ENCODE data around the gene EML1.

Gene EML1

GRCh38 chr14:99809859-99810558 is 16.8 kb downstream of the EML1 start:
- ChIA-PET POLR2A (no interaction called here), CTCF (no interaction called here)
- no peak for DNase-seq
- H3K4me3 ChIP-seq (ENCODE audit: control insufficient read depth in 1 of 7, extremely low read depth in 1 of 7, insufficient read depth in 4 of 7, low read depth in 2 of 7, low read length in 6 of 7): no peak overlapping the region
- WGBS (ENCODE audit: insufficient coverage): 97% methylated on average over 16 of the region's 16 CpGs
- H3K27ac ChIP-seq (ENCODE audit: insufficient read depth in 1 of 2, low read depth in 1 of 2, low read length in 2 of 2, poor library complexity in 1 of 2, severe bottlenecking in 2 of 2): no peak overlapping the region
- H3K9me3 ChIP-seq (ENCODE audit: control extremely low read depth in 1 of 5, control insufficient read depth in 4 of 5, insufficient read depth in 2 of 5, low read depth in 1 of 5, low read length in 4 of 5): no peaks in the 10 kb centered on the region
- H3K36me3 ChIP-seq (ENCODE audit: control insufficient read depth in 4 of 4, insufficient read depth in 4 of 4, low read length in 3 of 4): no peaks in the 10 kb centered on the region
- H3K4me1 ChIP-seq (ENCODE audit: control extremely low read depth in 1 of 4, control insufficient read depth in 4 of 4, insufficient read depth in 4 of 4, low read length in 3 of 4): no peaks in the 10 kb centered on the region
- H3K27me3 ChIP-seq (replicated peaks in 2 of 5; ENCODE audit: control insufficient read depth in 4 of 5, insufficient read depth in 5 of 5, low read length in 4 of 5): peaks cover 15 to 93% (median 60%) of the 10 kb centered on the region in 5 experiments

GRCh38 chr14:99810559-99810874 is 17.3 kb downstream of the EML1 start:
- no peak for DNase-seq
- ChIA-PET CTCF (no interaction called here), POLR2A (no interaction called here)
- Histone ChIP-seq H3K4me3 (ENCODE audit: control insufficient read depth in 1 of 7, extremely low read depth in 1 of 7, insufficient read depth in 4 of 7, low read depth in 2 of 7, low read length in 6 of 7) (no peak overlapping the region), H3K9me3 (ENCODE audit: control extremely low read depth in 1 of 5, control insufficient read depth in 4 of 5, insufficient read depth in 2 of 5, low read depth in 1 of 5, low read length in 4 of 5) (no peaks in the 10 kb centered on the region), H3K27me3 (replicated peaks in 2 of 5; ENCODE audit: control insufficient read depth in 4 of 5, insufficient read depth in 5 of 5, low read length in 4 of 5) (peaks cover 15 to 94% (median 57%) of the 10 kb centered on the region in 5 experiments), H3K36me3 (ENCODE audit: control insufficient read depth in 4 of 4, insufficient read depth in 4 of 4, low read length in 3 of 4) (no peaks in the 10 kb centered on the region), H3K4me1 (ENCODE audit: control extremely low read depth in 1 of 4, control insufficient read depth in 4 of 4, insufficient read depth in 4 of 4, low read length in 3 of 4) (no peaks in the 10 kb centered on the region), H3K27ac (ENCODE audit: insufficient read depth in 1 of 2, low read depth in 1 of 2, low read length in 2 of 2, poor library complexity in 1 of 2, severe bottlenecking in 2 of 2) (no peak overlapping the region)
- WGBS (ENCODE audit: insufficient coverage): no CpG with 5 or more reads among the region's 2 CpGs

GRCh38 chr14:99812096-99812750 is 19.0 kb downstream of the EML1 start:
- CTCF ChIA-PET: interaction anchor here (0.9 kb wide), 1 partner anchor 49 kb away, joined by 3 read pairs; no protein-coding TSS in a partner anchor
- no peak for DNase-seq

GRCh38 chr14:99812892-99813291 is 19.7 kb downstream of the EML1 start:
- 91% methylated on average over 4 of the region's 6 CpGs for WGBS (ENCODE audit: insufficient coverage)
- CTCF ChIA-PET: no interaction called here

More at GRCh38 chr14:99812096-99812750, 19.0 kb downstream of the EML1 start:
- Histone ChIP-seq H3K27ac (ENCODE audit: insufficient read depth in 1 of 2, low read depth in 1 of 2, low read length in 2 of 2, poor library complexity in 1 of 2, severe bottlenecking in 2 of 2) (no peak overlapping the region), H3K27me3 (replicated peaks in 2 of 5; ENCODE audit: control insufficient read depth in 4 of 5, insufficient read depth in 5 of 5, low read length in 4 of 5) (peaks cover 20 to 95% (median 63%) of the 10 kb centered on the region in 5 experiments), H3K4me3 (ENCODE audit: control insufficient read depth in 1 of 7, extremely low read depth in 1 of 7, insufficient read depth in 4 of 7, low read depth in 2 of 7, low read length in 6 of 7) (no peak overlapping the region), H3K36me3 (ENCODE audit: control insufficient read depth in 4 of 4, insufficient read depth in 4 of 4, low read length in 3 of 4) (no peaks in the 10 kb centered on the region), H3K4me1 (ENCODE audit: control extremely low read depth in 1 of 4, control insufficient read depth in 4 of 4, insufficient read depth in 4 of 4, low read length in 3 of 4) (no peaks in the 10 kb centered on the region), H3K9me3 (ENCODE audit: control extremely low read depth in 1 of 5, control insufficient read depth in 4 of 5, insufficient read depth in 2 of 5, low read depth in 1 of 5, low read length in 4 of 5) (no peaks in the 10 kb centered on the region)
- POLR2A ChIA-PET: no interaction called here
- WGBS (ENCODE audit: insufficient coverage): 93% methylated on average over 8 of the region's 9 CpGs

GRCh38 chr14:99815696-99816095 is 22.5 kb downstream of the EML1 start:
- H3K27me3 ChIP-seq (replicated peaks in 2 of 5; ENCODE audit: control insufficient read depth in 4 of 5, insufficient read depth in 5 of 5, low read length in 4 of 5): peaks cover 13 to 97% (median 73%) of the 10 kb centered on the region in 5 experiments
- POLR2A ChIA-PET: interaction anchor here (0.7 kb wide), 1 partner anchor 212 kb away, joined by 3 read pairs; the partner anchor contains the start of gene CCDC85C
- CTCF ChIA-PET: no interaction called here
- no peak for DNase-seq
- WGBS (ENCODE audit: insufficient coverage): 77% methylated on average over 6 of the region's 6 CpGs
- no peaks in the 10 kb centered on the region for H3K4me1 ChIP-seq (ENCODE audit: control extremely low read depth in 1 of 4, control insufficient read depth in 4 of 4, insufficient read depth in 4 of 4, low read length in 3 of 4)
- H3K9me3 ChIP-seq (ENCODE audit: control extremely low read depth in 1 of 5, control insufficient read depth in 4 of 5, insufficient read depth in 2 of 5, low read depth in 1 of 5, low read length in 4 of 5): no peaks in the 10 kb centered on the region
- no peak overlapping the region for H3K27ac ChIP-seq (ENCODE audit: insufficient read depth in 1 of 2, low read depth in 1 of 2, low read length in 2 of 2, poor library complexity in 1 of 2, severe bottlenecking in 2 of 2)
- H3K4me3 ChIP-seq (ENCODE audit: control insufficient read depth in 1 of 7, extremely low read depth in 1 of 7, insufficient read depth in 4 of 7, low read depth in 2 of 7, low read length in 6 of 7): no peak overlapping the region
- no peaks in the 10 kb centered on the region for H3K36me3 ChIP-seq (ENCODE audit: control insufficient read depth in 4 of 4, insufficient read depth in 4 of 4, low read length in 3 of 4)

More at GRCh38 chr14:99812892-99813291, 19.7 kb downstream of the EML1 start:
- Histone ChIP-seq H3K27ac (ENCODE audit: insufficient read depth in 1 of 2, low read depth in 1 of 2, low read length in 2 of 2, poor library complexity in 1 of 2, severe bottlenecking in 2 of 2) (no peak overlapping the region), H3K4me1 (ENCODE audit: control extremely low read depth in 1 of 4, control insufficient read depth in 4 of 4, insufficient read depth in 4 of 4, low read length in 3 of 4) (no peaks in the 10 kb centered on the region), H3K4me3 (ENCODE audit: control insufficient read depth in 1 of 7, extremely low read depth in 1 of 7, insufficient read depth in 4 of 7, low read depth in 2 of 7, low read length in 6 of 7) (no peak overlapping the region), H3K36me3 (ENCODE audit: control insufficient read depth in 4 of 4, insufficient read depth in 4 of 4, low read length in 3 of 4) (no peaks in the 10 kb centered on the region), H3K27me3 (replicated peaks in 2 of 5; ENCODE audit: control insufficient read depth in 4 of 5, insufficient read depth in 5 of 5, low read length in 4 of 5) (peaks cover 16 to 95% (median 65%) of the 10 kb centered on the region in 5 experiments), H3K9me3 (ENCODE audit: control extremely low read depth in 1 of 5, control insufficient read depth in 4 of 5, insufficient read depth in 2 of 5, low read depth in 1 of 5, low read length in 4 of 5) (no peaks in the 10 kb centered on the region)
- POLR2A ChIA-PET: no interaction called here
- no peak for DNase-seq

- no peak for DNase-seq
- CTCF ChIA-PET: interaction anchor here (1.3 kb wide), 1 partner anchor 12 kb away, joined by 4 read pairs; no protein-coding TSS in a partner anchor
- peaks cover 13 to 98% (median 72%) of the 10 kb centered on the region in 5 experiments for H3K27me3 ChIP-seq (replicated peaks in 2 of 5; ENCODE audit: control insufficient read depth in 4 of 5, insufficient read depth in 5 of 5, low read length in 4 of 5)
- H3K9me3 ChIP-seq (ENCODE audit: control extremely low read depth in 1 of 5, control insufficient read depth in 4 of 5, insufficient read depth in 2 of 5, low read depth in 1 of 5, low read length in 4 of 5): no peaks in the 10 kb centered on the region
- no peak overlapping the region for H3K4me3 ChIP-seq (ENCODE audit: control insufficient read depth in 1 of 7, extremely low read depth in 1 of 7, insufficient read depth in 4 of 7, low read depth in 2 of 7, low read length in 6 of 7)
- no peak overlapping the region for H3K27ac ChIP-seq (ENCODE audit: insufficient read depth in 1 of 2, low read depth in 1 of 2, low read length in 2 of 2, poor library complexity in 1 of 2, severe bottlenecking in 2 of 2)
- POLR2A ChIA-PET: no interaction called here
- H3K36me3 ChIP-seq (ENCODE audit: control insufficient read depth in 4 of 4, insufficient read depth in 4 of 4, low read length in 3 of 4): no peaks in the 10 kb centered on the region
- 82% methylated on average over 7 of the region's 7 CpGs for WGBS (ENCODE audit: insufficient coverage)
- H3K4me1 ChIP-seq (ENCODE audit: control extremely low read depth in 1 of 4, control insufficient read depth in 4 of 4, insufficient read depth in 4 of 4, low read length in 3 of 4): no peaks in the 10 kb centered on the region
These were observed 23.0 kb downstream of the EML1 start for GRCh38 chr14:99816217-99816616.

- H3K36me3 ChIP-seq (ENCODE audit: control insufficient read depth in 4 of 4, insufficient read depth in 4 of 4, low read length in 3 of 4): no peaks in the 10 kb centered on the region
- POLR2A ChIA-PET: no interaction called here
- no peak overlapping the region for H3K27ac ChIP-seq (ENCODE audit: insufficient read depth in 1 of 2, low read depth in 1 of 2, low read length in 2 of 2, poor library complexity in 1 of 2, severe bottlenecking in 2 of 2)
- CTCF ChIA-PET: interaction anchor here (1.3 kb wide), 1 partner anchor 12 kb away, joined by 4 read pairs; no protein-coding TSS in a partner anchor
- H3K4me3 ChIP-seq (ENCODE audit: control insufficient read depth in 1 of 7, extremely low read depth in 1 of 7, insufficient read depth in 4 of 7, low read depth in 2 of 7, low read length in 6 of 7): no peak overlapping the region
- no peaks in the 10 kb centered on the region for H3K9me3 ChIP-seq (ENCODE audit: control extremely low read depth in 1 of 5, control insufficient read depth in 4 of 5, insufficient read depth in 2 of 5, low read depth in 1 of 5, low read length in 4 of 5)
- DNase-seq: no peak
- WGBS (ENCODE audit: insufficient coverage): 77% methylated on average over 3 of the region's 3 CpGs
- peaks cover 13 to 98% (median 70%) of the 10 kb centered on the region in 5 experiments for H3K27me3 ChIP-seq (replicated peaks in 2 of 5; ENCODE audit: control insufficient read depth in 4 of 5, insufficient read depth in 5 of 5, low read length in 4 of 5)
- H3K4me1 ChIP-seq (ENCODE audit: control extremely low read depth in 1 of 4, control insufficient read depth in 4 of 4, insufficient read depth in 4 of 4, low read length in 3 of 4): no peaks in the 10 kb centered on the region
These were observed 23.4 kb downstream of the EML1 start for GRCh38 chr14:99816642-99817041.

All from common myeloid progenitor, CD34-positive (primary cell).